ENCODE results near the gene DIP2B.

DIP2B gene

GRCh38 chr12:50784501-50784900 is 279.7 kb downstream of the DIP2B start:
- DNase-seq, result no peak

- DNase-seq, result no peak
Measured at GRCh38 chr12:50785406-50786001, 280.7 kb downstream of the DIP2B start.

- no peak for DNase-seq
Measured at GRCh38 chr12:50786498-50787231, 281.9 kb downstream of the DIP2B start.

- no peak for DNase-seq
Measured at GRCh38 chr12:50787618-50788017, 282.8 kb downstream of the DIP2B start.

- no peak for DNase-seq
Measured at GRCh38 chr12:50788561-50788960, 283.8 kb downstream of the DIP2B start.

- peak; percentile 16 for DNase-seq
Measured at GRCh38 chr12:50790081-50790480, 285.3 kb downstream of the DIP2B start.

Data from MV-4-11 (cell line).